Measurements from ENCODE around the gene SLIT3. TPM values are rescaled to one million over a fixed set of nuclear protein-coding genes. Genes with fewer than 3 reads are reported as not detected.

The SLIT3 gene
- total and polyA plus RNA-seq, 8 donors, result 1.2 to 24.5 (median 8.6) TPM

- H3K4me1 ChIP-seq, result peaks cover 0 to 17% (median 4%) of the 10 kb centered on the region in 4 donors
- TF ChIP-seq CTCF (IDR thresholded peaks at IDR 0.05), result no peak
- no peak for TF ChIP-seq EP300 (IDR thresholded peaks at IDR 0.05)
- no peak for TF ChIP-seq POLR2AphosphoS5 (IDR thresholded peaks at IDR 0.05)
- TF ChIP-seq POLR2A (IDR thresholded peaks at IDR 0.05), result no peak
- DNase-seq, result no peak
- no peak overlapping the region for H3K4me3 ChIP-seq
- WGBS, 5 donors, result 82 to 88% (median 86%) methylated on average over 6 of the region's 6 CpGs
- H3K9me3 ChIP-seq, result peaks cover 0 to 12% (median 5%) of the 10 kb centered on the region in 4 donors
- H3K36me3 ChIP-seq, result no peaks in the 10 kb centered on the region
- H3K27ac ChIP-seq, result no peak overlapping the region
- intact Hi-C loops (cut with DNase I; ENCODE audit: low total_unique reads), result no loop called here
- H3K27me3 ChIP-seq, result no peaks in the 10 kb centered on the region
Observed at GRCh38 chr5:169283887-169284286, 17.1 kb downstream of the SLIT3 start.

DNA sequence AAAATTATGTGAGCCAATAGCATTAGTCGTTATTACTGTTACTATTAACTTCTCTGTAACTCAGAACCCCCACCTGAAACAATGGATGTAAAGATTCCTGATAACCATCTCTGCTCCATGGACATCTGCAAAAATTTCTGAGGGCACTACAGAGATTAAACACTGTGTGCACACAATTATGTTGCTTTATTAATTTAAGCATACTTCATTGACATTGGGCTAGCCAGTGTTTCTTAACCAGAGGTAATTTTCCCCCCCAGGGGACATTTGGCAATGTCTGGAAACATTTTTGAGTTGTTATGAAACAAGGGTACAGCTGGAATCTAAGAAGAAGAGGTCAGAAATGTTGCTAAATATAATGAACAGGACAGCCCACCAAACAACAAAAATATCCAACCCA, 19.3 kb downstream of the SLIT3 start:
- Histone ChIP-seq H3K27ac (no peak overlapping the region), H3K4me1 (no peaks in the 10 kb centered on the region), H3K36me3 (no peaks in the 10 kb centered on the region), H3K27me3 (no peaks in the 10 kb centered on the region), H3K4me3 (no peak overlapping the region), H3K9me3 (peaks cover 0 to 12% (median 5%) of the 10 kb centered on the region in 4 donors)
- 61 to 95% (median 72%) methylated on average over 1 of the region's 1 CpG for WGBS, 5 donors
- no peak for TF ChIP-seq CTCF (IDR thresholded peaks at IDR 0.05)
- no peak for TF ChIP-seq EP300 (IDR thresholded peaks at IDR 0.05)
- no peak for TF ChIP-seq POLR2AphosphoS5 (IDR thresholded peaks at IDR 0.05)
- TF ChIP-seq POLR2A (IDR thresholded peaks at IDR 0.05), result no peak
- intact Hi-C loops (cut with DNase I; ENCODE audit: low total_unique reads), result no loop called here
- DNase-seq, result no peak

DNA sequence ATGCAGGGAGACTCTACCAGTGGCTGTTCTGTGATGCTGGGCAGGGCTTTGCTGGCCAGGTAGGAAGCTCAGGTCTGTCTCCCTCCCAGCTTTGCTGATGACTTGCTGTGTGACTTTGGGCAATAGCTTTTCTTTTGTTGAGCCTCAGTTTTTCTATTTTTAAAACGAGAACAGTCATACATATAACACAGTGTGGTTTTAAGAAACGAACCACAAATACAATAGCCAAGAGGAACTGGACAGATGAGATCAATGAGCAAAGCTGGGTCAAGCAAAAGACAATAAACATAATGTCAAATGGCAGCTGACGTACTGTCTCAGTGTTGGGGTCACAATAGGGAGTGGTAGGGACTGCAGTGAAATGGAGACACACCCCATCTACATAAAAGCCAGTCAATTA, 20.2 kb downstream of the SLIT3 start:
- Histone ChIP-seq H3K9me3 (peaks cover 0 to 8% (median 4%) of the 10 kb centered on the region in 4 donors), H3K27me3 (no peaks in the 10 kb centered on the region), H3K4me3 (no peak overlapping the region), H3K36me3 (no peaks in the 10 kb centered on the region), H3K27ac (no peak overlapping the region), H3K4me1 (no peaks in the 10 kb centered on the region)
- no peak for DNase-seq
- no peak for TF ChIP-seq POLR2AphosphoS5 (IDR thresholded peaks at IDR 0.05)
- no peak for TF ChIP-seq POLR2A (IDR thresholded peaks at IDR 0.05)
- TF ChIP-seq EP300 (IDR thresholded peaks at IDR 0.05), result no peak
- no peak for TF ChIP-seq CTCF (IDR thresholded peaks at IDR 0.05)
- WGBS, 5 donors, result 59 to 73% (median 64%) methylated on average over 3 of the region's 3 CpGs
- intact Hi-C loops (cut with DNase I; ENCODE audit: low total_unique reads), result no loop called here

- Histone ChIP-seq H3K4me3 (no peak overlapping the region), H3K4me1 (no peaks in the 10 kb centered on the region), H3K9me3 (peaks cover 0 to 3% (median under 1%) of the 10 kb centered on the region in 4 donors), H3K27me3 (no peaks in the 10 kb centered on the region), H3K27ac (no peak overlapping the region), H3K36me3 (no peaks in the 10 kb centered on the region)
- TF ChIP-seq CTCF (IDR thresholded peaks at IDR 0.05) (no peak), EP300 (IDR thresholded peaks at IDR 0.05) (no peak), POLR2A (IDR thresholded peaks at IDR 0.05) (no peak), POLR2AphosphoS5 (IDR thresholded peaks at IDR 0.05) (no peak)
- intact Hi-C loops (cut with DNase I; ENCODE audit: low total_unique reads), result no loop called here
- DNase-seq, result peak in 1 of 2 donors; percentile 54
- 53 to 71% (median 64%) methylated on average over 4 of the region's 4 CpGs for WGBS, 5 donors
Observed at GRCh38 chr5:169280286-169280685, 20.7 kb downstream of the SLIT3 start.

All from stomach (tissue), 9 donors.